HG03066 (cell line): ENCODE data around the gene KICS2.
A peak's percentile ranks its signal among the peaks of the same experiment; 100 is the strongest.

Experiments
- ATAC-seq: cut with Tn5 transposase; IDR thresholded peaks from one replicate; pipeline ENCODE4 v1.9.1; 2021; ENCODE audit warnings: low read depth; ENCODE audit not compliant: unreplicated experiment

KICS2 gene

DNA sequence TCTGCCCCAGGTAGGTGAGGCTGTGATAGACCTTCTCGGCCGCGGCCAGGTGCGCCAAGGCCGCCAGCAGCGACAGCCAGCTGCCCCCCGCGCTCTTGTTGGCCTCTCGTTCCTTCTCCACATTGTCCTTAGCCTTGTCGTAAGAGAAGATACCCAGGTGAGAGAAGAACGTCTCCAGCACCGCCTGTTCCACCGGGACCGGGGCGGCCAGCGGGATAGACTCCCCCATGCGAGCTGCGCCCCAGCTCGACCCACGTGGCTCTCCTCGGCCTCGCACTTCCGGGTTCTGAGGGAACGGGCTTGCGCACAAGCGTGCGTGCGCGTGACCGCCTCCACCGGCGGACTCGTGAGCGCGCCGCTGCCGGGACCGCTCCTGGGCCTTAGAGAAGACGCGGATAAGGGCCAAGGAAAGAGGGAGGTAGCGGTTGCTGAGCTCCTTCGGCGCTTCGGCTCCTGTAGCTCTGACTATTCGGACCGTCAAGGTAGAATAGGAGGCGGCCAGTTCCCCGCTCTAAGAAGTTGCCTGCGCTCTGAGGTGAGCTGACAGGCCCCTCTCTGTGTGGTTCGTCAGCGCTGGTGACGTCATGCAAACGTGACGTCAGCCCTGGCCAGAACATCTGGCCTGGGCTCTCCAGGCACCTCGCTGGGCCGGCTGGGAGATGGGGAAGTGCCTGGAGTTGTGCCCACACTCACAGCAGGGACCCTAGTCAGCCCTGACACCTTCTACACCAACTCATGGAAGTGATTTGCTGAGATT, at the start of gene KICS2:
KICS2 (minus strand) TSS at position 288 of the 757 bp plus-strand sequence; CDS start at position 229, 59 bp downstream.
- ATAC-seq: peak; percentile 93

DNA sequence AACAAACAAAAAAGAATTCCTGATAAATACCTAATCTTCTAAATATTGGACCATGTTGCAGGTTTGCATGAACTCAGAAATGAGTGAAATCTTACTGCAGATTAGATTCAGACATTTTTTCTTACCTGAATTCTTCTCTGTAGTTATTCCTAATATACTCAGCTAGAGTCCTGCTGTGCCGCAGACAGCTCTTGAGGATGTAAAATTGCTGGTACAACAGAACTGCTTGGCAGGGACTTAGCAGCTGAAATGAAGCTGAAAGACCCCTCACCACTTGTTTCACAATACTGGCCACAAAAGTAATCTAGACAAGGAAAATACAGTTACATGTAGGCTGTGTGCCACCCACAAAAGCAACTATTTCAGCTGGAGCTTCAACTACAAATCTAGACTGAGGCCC, 48.3 kb upstream of the KICS2 start:
- ATAC-seq: no peak

DNA sequence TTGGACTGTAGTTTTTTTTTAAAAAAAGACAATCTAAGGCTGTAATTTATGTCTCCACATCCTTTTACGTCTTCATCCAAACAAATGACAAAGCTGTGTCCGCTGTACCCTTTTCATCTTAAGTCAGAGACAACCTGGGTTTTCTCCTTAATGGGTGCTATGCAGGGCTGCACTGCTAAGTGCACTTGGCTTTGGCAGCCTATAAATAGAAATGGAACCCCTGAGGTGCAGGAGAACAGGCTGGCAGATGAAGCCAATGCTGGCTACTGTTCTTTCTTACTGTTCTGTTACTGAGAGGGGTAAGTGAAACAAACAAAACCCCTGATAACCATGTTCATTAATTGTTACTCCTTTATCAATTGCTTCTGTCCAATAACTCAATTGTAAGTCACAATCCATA, 47.1 kb upstream of the KICS2 start:
- no peak for ATAC-seq

DNA sequence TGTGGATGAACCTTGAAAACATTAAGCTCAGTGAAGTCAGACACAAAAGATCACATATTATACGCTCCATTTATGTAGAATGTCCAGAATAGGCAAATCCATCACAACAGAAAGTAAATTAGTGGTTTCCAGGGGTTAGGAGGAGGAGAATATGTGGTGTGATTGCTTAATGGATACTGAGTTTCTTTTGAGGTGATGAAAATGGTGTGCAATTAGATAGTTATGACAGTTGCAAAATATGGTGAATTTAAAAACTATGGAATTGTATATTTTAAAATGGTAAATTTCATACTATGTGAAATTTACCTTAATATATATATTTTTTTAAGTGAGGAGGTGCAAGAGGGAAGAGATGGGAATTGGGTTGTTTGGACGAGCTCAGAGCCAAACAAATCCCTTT, 46.3 kb upstream of the KICS2 start:
- no peak for ATAC-seq

DNA sequence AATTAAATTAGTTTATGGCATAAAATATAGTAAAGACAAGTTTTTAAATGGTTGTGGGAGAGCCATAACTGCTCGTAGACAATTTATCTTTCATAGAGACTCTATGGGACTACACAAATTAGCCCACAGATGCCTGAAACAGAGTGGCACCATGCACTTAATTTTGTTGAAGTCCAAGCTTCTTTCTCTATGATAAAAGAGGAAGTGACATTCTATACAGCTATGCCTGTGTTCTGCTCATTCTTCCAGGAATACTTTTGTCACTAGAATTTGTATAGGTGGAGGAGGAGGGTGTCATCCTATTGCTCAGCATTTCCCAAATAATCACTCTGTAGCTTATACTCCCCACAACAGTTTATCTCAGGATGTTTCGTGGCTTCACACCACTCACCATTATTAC, 43.7 kb upstream of the KICS2 start:
- ATAC-seq: no peak

DNA sequence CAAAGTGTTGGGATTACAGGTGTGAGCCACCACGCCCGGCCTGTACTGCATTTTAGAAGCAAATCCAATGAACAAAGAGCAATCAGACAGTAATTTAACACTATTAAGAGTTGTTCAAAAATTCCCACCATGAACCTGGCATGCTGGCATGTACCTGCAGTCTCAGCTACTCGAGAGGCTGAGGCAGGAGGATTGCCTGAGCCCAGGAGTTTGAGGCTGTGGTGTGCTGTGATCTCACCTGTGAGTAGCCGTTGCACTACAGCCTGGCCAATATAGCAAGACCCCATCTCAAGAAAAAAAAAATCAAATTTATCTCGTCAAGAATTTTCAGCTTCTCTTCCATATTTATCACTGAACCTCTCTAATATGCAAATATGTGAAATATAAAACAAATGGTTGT, 39.7 kb upstream of the KICS2 start:
- no peak for ATAC-seq

DNA sequence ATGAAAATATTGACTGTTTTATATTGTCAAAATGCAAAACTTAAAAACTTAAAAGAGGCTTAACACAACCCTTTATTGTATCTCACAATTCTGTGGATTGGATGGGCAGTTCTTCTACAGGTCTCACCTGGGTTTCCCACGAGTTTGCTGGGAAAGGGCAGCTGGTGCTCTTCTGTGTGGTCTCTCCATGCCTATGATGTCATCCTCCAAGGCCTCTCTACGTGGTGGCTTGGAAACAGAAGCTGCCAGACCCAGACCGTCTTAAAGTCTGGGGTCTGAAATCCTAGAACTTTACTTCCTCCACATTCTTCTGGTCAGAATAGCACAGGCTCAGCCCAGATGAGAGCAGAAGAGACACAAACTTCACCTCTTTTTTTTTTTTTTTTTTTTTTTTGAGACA, 36.5 kb upstream of the KICS2 start:
- no peak for ATAC-seq

DNA sequence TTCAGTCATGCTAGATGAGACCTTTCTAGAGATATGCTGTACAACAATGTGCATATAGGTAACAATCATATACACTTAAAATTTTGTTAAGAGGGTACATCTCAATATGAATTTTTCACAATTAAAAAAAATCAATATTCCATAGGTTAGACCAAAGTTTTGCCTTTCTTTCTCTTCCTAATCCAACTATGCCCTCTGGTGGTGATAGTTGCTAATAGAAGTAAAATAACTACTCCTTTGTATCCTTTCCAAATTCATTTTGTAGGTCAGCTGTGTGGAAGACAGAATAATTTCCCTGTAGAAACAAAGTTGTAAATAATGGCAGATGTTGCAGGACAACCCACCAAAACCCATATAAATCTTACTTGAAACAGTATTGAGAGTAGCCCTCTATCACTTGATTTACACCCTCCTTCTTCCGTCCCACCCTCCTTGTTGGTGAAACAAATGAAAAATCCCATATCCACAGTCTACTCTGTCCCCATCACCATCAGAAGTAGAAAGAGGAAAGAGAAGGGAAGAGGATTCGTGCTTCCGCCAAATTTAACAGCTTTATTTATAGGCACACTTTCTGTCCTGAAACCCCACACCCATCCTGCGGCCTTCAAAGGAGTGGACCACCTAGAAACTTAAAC, 34.2 kb upstream of the KICS2 start:
- ATAC-seq: no peak

DNA sequence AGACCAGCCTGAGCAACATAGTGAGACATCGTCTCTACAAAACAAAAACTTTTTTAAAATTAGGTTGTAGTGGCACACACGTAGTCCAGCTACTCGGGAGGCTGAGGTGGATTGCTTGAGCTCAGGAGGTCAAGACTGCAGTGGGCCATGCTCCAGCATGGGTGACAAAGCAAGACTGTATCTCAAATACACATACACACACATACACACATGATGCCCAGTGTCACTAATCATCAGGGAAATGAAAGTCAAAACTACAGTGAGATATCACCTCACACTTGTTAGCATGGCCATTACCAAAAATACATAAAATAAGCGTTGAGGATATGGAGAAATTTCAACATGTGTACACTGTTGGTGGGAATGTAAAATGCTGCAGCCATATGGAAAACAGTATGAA, 33.2 kb upstream of the KICS2 start:
- ATAC-seq: no peak

DNA sequence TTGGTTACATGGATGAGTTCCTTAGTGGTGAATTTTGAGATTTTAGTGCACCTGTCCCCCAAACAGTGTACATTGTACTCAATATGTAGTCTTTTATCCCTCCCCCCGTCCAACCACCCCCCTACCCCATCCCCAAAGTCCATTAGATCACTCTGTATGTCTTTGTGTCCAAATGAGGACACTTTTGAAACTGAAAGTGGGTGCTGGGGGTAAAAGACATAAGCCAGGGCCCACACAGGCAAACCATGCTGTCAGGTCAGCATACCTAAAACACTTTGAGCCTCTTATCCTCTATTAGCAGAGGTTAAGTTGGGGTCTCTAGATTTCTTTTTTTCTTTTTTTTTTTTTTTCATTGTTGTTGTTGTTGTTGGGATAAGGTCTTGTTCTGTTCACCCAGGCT, 31.3 kb upstream of the KICS2 start:
- no peak for ATAC-seq

DNA sequence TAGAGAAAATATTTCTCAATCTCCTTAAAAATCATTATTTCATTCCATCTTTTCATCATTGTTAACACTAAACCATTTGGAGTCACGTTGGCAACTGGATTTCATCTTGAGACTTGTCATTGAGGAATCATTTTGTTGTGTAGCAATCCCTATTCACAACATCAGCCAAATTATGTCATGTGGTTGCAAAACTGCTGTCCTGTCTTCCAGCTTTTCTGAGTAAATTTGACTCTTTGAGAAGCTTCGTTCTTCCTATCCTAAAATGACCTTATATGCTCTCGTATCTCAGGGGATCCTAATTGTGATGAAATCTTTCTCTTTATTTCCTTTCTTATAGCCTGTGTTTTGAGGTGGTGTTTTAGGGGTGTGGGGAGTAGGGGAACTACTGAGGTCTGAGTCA, 30.6 kb upstream of the KICS2 start:
- no peak for ATAC-seq

DNA sequence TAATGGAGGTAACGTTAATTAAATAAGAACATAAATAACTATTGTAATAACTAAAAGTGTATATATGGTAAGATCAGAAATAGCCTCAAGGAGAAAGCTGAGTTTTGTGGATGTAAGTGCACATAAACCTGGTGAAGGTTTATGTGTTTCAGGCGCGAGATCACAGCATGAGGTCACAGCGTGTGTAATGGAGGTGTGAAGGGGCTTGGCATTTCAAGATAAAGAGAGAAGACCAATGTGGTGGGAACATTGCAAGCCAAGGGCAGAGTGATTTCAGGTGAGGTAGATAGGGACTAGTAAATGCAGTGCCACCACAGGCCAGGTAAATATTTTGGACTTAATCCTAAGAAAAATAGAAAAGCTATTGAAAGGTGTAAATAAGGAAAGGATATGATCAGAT, 21.7 kb upstream of the KICS2 start:
- ATAC-seq: no peak

DNA sequence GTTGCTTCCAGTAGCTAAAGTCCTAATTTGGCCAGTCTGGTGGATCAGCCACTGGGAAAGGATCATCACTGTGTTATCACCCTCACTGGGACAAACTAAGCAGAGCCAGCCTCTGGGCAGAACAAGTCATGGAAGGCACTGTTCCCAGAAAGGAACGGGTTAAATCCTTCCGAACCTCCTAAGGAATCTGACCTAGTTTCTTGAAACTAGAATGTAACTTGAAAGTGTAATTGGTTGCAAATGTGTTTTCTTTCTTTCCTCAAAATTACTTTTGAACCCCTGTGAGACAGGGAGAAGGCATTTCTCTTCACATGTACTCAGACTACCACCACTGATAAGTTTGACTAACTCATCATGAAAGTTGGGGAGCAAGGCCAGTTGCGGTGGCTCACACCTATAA, 18.7 kb upstream of the KICS2 start:
- ATAC-seq: no peak

DNA sequence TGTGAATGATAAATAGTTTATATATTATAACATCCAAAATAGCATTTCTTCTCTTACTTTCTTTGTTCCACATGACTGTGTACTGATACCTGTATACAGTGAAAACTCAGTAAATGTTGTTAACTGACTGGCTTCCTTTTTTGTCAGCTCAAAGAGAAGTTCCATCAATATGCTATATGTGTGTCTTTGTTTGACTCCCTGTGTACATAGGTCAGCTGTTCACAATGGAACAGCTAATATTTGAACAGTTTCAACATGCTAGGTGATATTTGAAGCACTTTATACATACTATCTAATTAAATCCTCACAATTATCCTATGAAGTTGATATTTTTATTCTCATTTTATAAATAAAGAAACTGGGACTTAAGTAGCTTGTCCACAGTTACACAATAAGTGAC, 15.3 kb upstream of the KICS2 start:
- no peak for ATAC-seq

DNA sequence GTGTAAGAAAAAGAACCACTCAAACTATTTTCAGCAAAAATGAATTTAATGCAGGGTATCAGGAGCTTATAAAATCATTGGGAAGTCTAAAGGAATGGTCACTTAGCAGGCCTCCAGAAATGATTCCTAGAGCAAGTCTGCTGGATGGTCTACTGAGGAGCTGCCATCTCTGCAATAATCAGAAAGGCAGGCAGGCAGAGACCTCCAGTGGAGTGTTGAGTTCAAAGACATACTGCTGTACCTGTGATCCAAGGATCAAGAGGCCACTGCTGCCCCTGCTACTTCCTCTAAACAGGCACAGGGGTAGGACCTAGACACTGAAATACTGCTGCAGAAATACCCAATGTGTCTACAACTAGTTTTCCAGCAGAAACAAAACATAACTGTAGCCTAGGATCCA, 14.5 kb upstream of the KICS2 start:
- ATAC-seq: no peak

DNA sequence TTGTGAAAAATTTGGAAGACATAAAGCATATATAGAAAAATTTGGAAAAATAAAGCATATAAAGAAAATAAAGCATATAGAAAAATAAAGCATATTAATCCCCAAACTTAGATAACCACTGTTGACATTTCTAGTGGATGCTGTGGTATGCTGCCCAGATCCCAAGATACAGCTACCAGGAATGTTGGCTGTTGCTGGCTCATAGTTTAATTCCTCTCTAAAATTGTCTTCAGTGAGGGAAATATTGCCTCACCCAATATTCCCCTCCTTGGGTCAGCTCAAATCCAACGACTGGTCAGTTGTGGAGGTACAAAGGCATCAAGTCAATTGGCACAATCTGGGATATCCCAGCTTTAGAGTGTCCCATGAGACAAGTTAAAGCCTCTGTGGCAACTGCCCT, 10.1 kb upstream of the KICS2 start:
- ATAC-seq: no peak

DNA sequence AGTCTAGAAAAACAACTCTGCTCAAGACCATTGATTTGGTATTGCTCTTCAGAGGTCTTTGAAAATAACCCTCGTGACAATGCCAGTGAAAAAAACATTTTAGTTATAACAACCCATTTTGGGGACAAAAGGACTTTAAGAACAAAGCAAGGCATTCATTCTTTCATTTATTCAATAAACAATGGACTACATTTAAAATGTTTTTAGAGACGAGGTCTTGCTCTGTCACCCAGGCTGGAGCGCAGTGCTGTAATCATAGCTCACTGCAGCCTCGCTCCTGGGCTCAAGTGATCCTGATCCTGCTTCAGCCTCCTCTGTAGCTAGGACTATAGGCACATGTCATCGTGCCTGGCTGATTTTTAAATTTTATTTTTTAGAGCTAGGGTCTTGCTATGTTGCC, 7.7 kb upstream of the KICS2 start:
- no peak for ATAC-seq

DNA sequence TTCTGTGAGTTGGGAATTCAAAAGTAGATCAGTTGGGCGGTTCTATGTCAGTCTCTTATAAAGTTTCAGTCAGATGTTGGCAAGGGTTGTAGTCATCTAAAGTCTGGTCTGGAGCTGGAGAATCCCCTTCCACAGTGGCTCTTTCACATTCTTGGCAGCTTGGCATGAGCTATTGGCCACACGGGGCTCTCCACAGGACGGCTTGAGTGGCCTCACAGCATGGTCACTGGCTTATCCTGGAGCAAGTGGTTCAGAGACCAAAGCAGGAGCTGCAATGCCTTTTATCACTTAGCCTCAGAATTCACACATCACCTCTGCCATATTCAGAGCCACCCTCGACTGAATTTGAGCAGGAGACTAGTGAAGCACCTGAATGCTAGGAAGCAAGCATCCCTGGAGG, 7.1 kb upstream of the KICS2 start:
- no peak for ATAC-seq

DNA sequence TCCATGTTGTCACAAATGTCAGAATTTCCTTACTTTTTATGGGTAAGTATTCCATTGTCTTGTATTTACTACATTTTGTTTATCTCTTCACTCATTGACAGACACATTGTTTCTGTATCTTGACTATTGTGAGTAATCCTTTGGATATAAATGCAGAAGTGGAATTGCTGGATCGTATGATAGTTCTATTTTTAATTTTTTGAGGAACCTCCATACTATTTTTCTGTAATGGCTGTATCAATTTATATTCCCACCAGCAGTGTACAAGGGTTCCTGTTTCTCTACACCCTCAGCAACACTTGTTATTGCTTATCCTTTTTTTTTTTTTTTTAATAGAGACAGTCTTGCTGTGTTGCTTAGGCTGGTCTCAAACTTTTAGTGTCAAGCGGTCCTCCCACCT, 3.5 kb upstream of the KICS2 start:
- ATAC-seq: no peak

DNA sequence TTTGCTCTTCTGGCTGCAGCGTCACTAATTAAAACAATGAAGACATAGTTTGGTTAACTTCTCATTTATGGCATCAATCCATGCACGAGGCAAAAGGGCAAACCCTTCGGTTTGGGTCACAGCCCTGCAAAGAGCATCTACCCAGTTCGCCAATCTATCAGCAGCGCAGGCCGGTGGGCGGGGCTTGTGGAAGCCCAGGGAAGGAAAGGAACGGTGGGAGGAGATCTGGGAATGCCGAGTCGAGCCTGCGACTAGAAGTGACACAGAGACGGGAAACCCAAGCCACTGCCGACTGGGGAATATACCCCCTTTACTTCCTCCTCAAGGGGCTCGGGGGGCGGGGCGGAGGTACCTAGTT, 466 bp downstream of the KICS2 start:
- peak; percentile 26 for ATAC-seq

DNA sequence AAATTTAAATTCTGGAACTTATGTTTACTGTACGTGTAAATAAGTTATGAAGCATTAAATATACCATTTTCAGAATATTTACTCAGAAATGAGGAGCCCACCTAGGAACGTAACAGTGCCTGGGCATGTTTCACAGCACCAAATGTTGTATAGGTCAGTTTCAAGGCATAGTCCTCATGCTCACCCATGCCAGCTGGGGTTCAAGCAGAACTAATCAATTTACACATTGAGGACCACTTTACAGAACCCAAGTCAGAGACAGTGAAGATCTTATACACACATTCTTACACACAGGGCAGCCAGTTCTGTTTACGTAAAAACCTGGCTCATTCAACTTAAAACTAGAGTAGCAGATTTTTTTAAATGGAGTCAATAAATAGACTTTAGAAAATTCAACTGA, 2.0 kb downstream of the KICS2 start:
- ATAC-seq: no peak

DNA sequence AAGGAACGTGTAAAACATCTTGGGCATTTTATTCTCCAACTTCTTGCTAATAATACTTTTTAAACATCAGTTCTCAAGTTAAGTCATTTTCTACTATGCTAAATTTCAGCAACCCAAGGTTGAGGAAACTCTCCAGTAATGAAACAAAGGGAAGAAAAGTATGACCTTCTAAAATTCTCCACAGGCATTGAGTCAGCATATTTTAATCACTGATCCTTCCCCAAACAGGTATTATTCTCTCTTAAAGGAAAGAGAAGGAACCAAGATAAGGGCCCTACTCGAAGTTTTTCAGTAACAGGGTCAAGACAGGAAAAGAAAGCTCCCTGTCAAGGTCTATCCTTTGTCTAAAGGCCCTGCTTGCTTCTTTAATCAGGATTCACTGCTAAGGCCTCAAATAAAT, 3.0 kb downstream of the KICS2 start:
- no peak for ATAC-seq

DNA sequence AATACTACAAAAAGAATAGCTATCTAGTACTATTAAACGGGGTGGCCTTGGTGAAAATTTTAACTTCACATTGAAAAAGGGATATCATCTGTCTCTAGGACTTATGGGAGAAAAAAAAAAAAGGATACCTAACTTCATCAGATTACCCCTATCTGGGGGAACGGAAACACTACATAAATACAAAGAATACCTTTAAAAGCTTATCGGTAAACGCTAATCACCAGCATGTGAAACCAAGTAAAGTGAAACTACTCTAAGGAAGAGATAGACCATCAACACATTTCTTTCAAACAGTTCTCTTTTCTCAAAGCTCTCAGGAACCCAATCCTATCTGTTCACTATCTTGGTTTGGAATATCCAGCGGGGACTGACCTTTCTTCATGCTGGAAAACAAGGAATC, 3.5 kb downstream of the KICS2 start:
- peak; percentile 22 for ATAC-seq
